ENCODE measurements around the gene SHOC1.
"Not testable (repeated sequence)": the region's sequence is repeated elsewhere in the genome, so short reads cannot be mapped to it uniquely, and the experiment has no call there.

Gene SHOC1

DNA sequence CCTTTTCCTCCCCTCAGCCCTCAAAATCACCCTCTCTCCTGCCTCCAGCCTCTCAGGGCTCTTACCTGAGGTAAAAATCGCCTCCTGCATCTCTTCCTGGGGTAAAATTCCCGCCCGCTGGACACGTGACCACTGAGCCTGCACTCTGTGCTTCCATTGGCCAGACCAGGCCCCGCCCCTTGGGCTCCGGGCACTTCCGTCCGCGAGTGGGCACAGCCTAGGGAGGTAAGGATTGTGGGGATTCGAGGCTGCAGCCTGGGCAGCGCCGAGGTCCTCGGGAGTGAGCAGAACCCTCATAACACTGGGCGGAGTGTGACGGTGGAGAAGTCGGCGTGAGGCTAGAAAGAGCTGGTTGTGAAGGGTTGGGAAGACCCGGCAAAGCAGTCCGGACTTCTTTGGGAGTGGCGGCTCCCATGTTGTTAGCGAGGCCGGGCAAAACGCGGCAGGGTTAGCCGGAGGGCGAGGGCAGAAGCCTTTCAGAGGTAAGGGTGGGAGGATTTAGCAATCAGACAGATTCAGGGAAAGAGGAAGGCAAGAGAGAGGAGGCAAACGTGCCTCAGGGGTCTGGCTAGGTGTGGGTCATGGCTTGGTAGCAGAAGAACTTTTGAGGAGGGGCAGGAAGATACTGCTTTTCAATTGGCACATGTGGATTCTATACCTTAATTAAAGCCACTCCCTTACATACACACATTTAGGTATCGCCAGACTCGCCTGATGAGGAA is at the start of gene SHOC1:
Gene SHOC1 (minus strand): TSS at position 103 of the 722 bp plus-strand sequence. CDS start 3,519 bp downstream, outside the sequence.
- no peak for DNase-seq

DNA sequence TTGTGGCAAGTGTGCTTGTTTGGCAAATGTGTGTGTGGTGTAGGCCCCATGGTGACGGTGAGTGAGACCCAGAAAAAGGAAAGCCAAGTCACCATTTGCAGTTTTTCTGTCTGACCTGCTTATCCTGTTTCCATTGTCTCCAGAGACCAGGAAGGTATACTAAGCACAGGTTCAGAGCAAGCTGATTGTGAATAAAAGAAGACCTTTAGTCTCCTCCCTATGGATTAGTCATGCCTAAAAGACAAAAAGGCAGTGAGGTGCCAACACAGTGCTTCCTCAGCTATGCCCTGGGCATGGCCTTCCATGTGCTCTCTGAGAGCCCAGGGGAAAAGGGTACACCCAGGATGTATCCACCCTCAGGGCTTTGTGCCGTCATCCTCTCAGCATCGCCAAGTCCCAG is 49.2 kb upstream of the SHOC1 start:
- no peak for DNase-seq

DNA sequence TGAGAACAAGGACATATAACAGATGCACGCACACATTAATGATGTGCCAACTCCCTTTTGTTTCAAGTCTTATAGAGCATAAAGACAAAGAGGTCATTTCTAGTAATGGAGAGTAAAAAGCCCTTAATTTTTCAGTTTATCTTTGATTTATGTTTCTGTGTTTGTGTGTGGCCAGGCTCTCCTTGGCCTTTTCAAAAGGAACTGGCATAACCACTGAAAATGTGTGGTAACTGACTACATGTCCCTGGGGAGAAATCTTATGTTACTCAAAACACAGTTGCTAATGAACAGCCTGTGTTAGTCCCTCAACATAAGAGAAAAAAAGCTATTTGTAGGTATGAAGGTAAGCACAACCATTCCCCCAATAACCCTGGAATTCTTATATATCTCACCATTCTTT is 47.6 kb upstream of the SHOC1 start:
- no peak for DNase-seq

DNA sequence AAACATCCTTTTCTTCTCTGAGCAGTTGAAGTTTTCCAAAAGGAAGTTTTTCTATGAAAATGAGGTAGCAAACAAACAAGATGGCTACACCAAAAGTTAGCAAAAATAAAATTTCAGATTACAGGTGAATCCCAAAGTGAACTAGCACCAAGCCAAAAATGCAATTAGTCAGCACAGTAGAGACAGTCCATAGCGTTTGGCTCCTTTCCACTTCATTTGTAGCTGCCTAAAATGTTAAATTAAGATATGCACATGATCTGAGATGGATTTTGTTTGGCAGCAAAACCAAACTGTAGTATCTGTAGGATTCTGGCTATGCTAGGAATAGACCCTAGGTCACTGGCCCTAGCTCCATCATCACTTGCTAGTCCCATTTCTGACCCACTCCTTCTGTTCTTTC is 45.7 kb upstream of the SHOC1 start:
- no peak for DNase-seq

DNA sequence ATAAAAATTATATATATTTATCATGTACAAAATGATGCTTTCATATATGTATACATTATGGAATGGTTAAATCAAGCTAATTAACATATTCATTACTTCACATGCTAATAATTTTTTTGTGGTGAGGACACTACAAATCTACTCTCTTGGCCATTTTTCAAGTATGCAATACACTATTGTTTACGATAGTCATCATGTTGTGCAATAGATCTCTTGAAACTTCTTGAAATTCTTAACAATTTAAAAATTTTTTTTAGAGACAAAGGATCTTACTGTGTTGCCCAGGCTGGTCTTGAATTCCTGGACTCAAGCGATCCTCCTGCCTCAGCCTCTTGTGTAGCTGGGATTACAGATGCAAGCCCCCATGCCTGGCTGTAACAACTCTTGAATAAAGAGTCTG is 45.2 kb upstream of the SHOC1 start:
- DNase-seq = no peak

DNA sequence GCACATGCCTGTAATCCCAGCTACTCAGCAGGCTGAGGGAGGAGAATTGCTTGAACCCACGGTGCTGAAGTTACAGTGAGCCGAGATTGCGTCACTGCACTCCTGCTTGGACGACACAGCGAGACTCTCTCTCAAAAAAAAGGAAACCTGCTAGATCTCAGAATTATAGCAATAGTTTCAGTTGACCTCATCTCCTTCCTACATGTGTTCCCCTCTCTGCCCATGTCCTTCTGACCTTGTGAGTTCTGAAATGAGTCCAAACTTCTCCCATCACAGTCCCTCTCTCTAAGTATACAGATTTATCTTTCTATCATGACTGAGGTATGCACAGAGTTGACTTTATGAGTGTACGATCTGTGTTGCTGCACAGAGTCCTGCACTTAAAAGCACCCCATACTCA is 44.6 kb upstream of the SHOC1 start:
- no peak for DNase-seq

DNA sequence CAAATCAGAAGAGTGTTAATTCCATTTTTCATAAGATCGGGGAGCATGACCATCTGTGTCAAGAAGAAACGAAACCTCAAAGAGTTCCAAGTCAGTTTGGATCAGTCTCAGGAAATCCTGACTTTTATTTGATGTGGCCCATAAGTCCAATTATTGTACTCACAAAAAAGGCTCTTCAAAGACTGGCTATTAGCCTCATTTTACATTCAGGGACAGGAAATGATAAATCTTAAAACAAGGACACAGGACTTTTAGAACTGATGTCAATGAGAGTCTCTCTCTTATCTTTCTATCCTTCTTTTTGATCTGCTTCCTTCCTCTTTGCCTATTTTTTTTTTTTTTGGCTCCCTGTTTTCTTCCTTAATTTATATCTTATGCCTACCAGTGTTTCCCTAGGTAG is 43.7 kb upstream of the SHOC1 start:
- no peak for DNase-seq

DNA sequence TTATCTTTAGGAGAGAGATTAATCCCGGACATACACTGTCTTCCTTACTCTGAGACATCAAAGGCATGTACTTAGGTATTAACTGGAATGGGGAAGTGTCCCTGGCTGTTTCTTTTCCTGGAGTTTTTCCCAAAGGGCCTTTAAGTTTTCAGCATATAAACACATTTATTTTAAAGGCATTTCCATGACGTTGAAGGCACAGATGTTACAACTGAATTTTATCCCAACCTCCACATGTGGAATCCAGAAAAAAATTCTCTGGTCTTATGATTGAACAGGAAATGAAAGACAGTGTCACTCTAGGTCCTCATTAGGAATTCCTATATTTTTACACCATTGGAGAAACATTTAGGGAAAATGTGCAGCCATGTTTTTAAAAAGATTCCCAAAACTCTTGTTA is 41.6 kb upstream of the SHOC1 start:
- DNase-seq = no peak

DNA sequence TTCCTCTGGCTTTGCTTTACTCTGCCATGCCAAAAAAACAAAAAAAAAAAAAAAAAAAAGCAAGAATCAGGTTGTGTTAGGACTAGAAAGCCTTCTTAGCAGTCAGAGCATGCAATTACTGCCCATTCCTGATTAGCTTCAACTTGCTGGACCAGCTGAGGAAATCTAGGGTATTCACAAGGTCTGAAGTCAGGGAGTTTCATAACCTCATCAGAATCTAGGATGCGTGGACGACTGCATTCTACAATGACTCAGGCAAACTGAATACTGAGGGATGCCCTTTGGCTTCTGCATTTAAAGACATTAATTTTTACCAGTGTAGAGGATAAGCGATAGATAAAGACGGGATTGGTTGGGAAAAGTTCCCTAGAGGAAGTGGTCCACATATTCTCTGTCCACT is 39.2 kb upstream of the SHOC1 start:
- no peak for DNase-seq

DNA sequence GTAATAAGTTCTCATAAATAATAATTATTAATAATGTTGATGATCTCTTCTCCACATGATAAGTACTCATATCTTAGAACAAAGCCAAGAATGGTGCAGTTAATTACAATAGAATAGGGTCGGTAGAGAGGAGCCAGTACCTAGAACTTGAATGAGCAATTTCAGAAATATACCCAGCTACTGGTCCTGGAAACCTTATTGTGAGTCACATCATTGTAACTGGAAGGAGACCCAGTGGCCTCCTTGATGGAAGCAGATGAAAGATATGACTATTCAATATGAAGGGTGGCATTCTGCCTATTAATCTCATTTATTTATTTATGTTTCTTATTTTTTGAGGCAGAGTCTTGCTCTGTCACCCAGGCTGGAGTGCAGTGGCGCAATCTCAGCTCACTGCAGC is 37.7 kb upstream of the SHOC1 start:
- no peak for DNase-seq

DNA sequence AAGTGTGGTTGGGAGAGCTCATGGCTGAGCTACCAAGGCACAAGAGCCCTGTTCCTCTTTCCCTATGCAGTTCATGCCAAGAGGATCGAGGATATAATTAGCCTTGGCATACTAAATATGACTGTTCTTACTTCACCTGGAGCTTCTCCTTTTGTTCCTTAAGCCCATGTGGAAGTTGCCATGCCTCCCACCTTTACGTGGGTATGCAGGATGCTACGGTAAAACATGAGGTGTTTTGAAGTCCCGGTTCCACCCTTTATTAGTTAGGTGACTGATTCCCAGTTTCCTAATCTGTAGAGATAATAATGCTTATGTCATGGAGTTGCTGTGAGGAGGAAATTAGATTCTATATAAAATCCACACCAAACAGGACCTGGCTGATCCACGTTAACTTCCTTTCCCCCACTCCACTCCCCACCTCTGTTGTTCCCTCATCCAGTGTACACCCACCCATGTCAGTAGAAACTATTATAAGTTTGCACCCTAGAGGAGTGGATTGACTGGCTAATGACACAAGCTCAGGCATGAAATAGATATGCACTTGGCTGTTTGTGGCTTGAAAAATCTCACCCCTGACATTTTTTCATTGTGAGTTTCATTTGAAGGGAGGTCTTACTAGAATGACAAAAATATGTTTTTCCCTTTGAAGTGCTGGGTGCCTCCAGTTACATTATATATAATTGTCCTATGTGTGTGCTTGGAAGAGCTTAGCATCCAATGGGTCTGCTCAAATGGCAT is 36.8 kb upstream of the SHOC1 start:
- DNase-seq = no peak

DNA sequence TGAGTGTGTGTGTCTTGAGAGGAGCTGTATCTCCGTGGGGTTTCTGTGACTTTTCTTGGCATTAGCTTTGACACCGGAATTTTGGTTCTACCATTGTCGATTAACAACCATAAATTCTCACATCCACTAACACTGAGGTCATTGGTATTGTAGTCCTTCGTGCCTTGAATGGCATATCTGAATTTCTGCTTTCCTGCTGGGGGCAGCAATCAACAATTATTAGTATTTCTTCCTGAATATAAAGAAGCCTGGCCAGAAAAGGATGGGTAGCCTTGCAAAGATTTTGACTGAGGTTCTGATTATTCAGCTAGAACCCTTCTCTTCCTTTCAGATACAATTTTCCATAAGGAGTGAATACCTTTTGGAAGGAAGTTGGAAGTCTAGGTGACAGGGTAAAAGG is 33.5 kb upstream of the SHOC1 start:
- DNase-seq = no peak

DNA sequence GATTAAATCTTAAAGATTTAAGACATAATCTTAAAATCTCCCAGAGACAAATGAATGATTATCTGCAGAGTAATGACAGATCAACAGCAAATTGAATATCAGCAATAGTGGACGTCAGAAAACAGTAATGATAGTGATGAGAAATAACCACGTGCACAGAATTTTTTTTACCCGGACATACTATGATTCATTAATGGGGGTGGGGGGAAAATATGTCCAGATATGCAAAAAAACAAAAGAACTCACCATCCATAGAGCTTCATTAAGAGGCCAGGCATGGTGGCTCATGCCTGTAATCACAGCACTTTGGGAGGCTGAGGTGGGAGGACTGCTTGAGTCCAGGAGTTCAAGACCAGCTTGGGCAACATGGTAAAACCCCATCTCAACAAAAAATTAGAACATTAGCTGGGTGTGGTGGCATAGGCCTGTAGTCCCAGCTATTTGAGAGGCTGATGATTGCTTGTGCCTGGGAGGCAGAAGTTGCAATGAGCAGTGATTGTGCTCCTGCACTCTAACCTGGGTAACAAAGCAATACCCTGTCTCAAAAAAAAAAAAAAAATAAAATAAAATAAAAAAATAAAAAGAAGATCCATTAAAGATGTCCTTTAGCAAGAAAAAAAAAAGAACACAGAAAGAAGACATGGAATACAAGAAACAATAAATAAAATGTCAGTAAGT is 30.9 kb upstream of the SHOC1 start:
- no peak for DNase-seq

DNA sequence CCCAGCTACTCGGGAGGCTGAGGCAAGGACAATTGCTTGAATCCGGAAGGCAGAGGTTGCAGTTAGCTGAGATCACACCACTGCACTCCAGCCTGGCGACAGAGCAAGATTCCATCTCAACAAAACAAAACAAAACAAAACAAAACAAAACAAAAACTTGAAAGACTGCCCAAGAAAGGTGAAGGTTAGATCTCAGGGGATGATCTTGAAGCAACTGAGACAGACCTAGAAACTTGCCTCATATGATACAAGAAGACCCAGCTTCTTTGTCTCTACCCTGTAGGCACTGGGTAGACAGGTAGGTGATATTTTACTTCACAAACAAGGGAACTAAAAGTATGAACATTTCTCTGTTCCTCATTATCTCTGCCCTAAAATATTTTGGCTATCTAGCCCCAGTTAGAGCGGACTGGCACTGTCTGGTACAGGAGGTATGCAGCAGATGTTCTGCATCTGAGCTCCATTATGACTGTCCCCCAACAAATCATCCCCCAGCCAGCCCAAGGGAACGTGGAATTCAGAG is 26.3 kb upstream of the SHOC1 start:
- no peak for DNase-seq

DNA sequence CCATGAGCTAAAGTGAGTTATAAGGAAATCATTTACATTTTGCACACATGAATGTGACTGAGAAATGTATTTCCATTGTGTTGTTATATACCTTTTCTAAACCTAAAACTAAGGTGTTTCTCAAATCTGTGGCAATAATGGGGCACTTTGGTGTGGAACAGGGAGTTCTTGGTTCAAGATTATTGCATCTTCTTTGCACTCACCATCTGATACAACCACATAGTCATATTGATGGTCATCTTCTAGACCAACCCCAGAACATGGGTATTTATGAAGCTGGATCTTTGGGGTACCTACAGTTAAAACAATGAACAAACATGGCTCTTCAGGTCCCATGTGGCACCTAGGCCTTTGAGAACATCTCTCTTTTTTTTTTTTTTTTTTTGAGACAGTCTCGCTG is 24.6 kb upstream of the SHOC1 start:
- DNase-seq = no peak

DNA sequence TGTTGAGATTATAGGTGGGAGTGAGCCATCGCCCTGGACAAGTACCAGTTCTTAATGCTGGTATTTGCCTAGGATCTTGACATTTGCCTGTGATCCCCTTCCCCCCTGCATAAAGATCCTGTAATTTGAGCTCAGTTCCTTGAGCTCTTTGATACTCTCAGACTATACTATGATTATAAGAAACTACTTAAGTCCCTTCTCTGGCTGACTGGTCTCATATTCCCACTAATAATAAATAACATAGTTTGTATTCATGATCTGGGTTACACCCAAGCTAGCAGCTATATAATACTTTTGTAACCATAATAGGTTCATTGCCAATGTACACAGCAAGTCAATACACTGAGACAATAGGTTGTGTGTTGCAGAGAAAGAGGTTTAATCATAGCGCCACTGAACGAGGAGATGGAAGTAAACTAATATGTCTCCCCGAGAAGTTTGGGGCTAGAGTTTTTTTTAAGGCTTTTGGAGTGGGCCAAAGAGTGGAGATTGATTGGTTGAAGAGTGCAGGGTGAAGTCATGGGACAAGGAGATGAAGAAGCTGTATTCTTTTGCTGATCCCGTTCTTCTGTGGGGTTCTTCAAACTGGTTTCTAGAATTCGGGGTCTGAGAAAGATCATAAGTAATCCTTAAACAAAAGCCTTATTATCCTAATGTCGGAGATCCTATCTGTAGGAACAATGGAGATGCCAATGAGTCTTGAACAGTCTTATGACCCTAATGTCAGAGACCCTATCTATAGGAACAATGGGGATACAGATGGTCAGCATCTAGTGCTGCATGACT is 20.7 kb upstream of the SHOC1 start:
- DNase-seq = no peak

DNA sequence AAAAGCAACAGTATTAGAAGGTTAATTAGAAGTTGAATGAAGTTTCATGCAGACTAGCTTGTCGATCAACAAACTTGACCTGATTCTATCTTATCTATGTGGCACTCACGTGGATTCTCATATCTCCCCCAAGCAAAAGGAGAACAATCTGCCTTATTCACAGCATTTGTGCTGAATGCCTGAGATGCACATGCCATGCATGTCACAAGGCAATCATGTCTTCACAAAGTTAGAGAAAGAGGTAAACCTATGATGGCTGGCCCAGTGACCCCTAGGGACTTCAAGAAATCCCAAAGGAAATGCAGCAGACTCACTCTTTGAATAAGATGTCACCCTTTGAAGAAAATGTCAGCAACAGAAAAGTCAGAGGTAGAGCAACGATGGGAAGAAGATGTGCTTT is 17.6 kb upstream of the SHOC1 start:
- no peak for DNase-seq

DNA sequence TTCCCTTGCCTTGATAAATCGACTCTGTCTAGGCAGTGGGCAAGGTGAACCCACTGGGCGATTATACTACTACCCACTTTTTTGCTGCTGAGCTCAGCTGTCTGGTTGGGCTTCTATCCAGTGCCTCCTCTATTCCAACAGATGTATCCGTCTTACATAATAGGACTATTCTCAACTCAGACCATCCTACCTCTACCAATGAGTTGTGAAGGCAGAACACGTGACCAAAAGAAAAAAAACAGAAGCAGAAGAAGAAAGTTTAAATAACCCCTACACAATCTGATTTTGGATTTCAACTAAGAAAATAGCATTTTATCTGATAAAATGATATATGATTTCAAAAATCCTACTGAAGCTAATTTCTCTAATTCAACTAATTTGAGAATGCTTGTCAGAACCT is 16.2 kb upstream of the SHOC1 start:
- no peak for DNase-seq

DNA sequence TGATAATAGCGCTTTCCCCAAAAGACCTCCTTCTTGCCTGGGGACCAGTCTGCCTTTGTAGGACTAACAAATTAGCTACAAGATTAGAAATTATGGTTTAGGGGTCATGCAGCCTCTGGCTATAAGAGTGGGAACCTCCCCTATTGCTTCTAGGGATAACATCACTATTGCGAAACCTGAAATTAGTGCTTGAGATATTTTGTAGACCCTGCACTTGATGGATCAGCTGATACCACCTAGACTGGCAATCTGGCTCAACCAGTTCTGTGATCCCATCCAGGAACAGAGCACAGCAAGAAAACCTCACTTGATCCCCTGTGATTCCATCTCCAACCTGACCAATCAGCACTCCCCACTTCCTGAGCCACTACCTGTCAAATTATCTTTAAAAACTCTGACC is 15.7 kb upstream of the SHOC1 start:
- not testable (repeated sequence) for DNase-seq

DNA sequence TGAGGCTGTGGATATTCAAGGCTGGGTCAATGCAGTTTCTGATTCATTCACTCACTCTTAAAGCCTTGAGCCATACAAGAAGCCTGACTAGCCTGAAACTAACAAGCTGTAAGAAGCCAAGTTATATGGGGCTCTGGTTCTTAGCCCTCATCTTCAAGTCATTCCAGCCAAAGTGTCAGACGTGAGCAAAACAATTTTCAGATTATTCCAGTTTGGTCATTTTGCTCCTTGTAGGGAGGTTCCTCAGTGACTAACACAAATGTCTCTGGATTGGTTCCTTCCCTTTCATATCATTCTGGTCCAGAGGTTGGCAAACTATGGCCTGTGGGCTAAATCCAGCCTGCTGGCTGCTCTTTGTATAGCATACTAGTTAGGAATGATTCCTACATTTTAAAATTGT is 12.5 kb upstream of the SHOC1 start:
- DNase-seq = no peak

DNA sequence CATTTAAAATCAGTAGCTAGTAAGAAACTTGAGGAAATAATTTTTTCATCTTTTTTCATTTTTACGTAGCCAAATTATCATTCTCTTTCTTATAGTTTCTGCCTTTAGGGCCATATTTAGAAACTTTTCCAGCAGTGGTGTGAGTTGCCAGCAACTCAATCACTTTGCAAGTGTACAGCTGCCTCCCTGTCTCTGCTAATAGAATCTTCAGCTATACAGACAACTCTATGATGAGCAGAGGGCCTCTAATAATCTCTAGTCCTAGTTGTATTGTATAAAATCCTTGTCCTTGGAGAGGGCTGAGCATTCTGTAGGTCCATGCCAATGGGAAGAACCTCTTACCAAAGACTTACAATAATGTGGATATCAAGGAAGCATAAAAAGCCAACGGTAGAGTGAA is 11.5 kb upstream of the SHOC1 start:
- no peak for DNase-seq

DNA sequence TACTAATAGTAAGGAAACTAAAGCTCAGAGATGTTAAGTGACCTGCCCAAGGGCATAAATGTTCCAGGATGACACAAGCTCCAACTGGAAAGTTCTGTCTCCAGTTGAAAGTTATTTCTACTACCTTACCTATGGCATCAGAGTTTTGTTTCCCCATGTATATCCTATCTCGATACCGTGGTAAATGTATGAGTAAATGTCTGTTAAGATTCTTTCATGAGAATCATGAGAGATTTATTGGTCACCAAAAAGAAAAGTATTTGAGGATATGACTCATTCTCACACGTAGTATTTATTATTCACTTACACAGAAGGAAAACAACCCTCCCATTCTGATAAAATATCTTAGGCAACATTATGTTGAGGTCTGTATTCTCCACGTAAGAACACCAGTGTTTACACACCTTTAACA is 11.1 kb upstream of the SHOC1 start:
- no peak for DNase-seq

DNA sequence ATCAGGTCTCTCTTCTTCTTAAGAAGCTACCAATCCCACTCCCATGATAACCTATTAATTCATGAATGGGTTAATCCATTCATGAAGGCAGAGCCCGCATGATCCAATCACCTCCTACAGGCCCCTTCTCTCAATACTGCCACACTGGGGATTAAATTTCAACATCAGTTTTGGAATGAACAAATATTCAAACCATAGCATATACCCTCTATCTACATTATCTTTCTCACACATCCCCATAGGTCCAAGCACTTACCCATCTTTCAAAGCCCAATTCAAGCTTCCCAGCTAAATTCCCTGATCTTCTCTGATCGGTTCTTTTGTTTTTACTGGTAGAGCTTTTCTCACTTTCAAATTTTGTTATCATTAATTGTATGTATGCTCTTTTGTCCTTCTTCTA is 10.5 kb upstream of the SHOC1 start:
- no peak for DNase-seq
